Measurements from ENCODE around the gene HEPHL1.

HEPHL1 gene

GRCh38 chr11:94089341-94089740, 68.2 kb downstream of the HEPHL1 start:
- Histone ChIP-seq H3K4me3 (ENCODE audit: low read depth, low read length) (no peak overlapping the region), H3K79me2 (no peaks in the 10 kb centered on the region), H3K36me3 (ENCODE audit: control insufficient read depth, insufficient read depth, low read length) (no peaks in the 10 kb centered on the region), H3K27ac (no peak overlapping the region), H3K9ac (no peak overlapping the region), H2AFZ (no peak overlapping the region), H3K4me2 (ENCODE audit: low read length) (no peak overlapping the region), H3K4me1 (no peaks in the 10 kb centered on the region), H3K9me3 (ENCODE audit: control insufficient read depth, low read length) (no peaks in the 10 kb centered on the region), H3K27me3 (ENCODE audit: control insufficient read depth, insufficient read depth, low read length) (no peaks in the 10 kb centered on the region)
- no peak for TF ChIP-seq CTCF (IDR thresholded peaks at IDR 0.05)

- Histone ChIP-seq H3K9ac (no peak overlapping the region), H3K4me3 (ENCODE audit: low read depth, low read length) (no peak overlapping the region)
- TF ChIP-seq CTCF (IDR thresholded peaks at IDR 0.05) = no peak
These were observed 69.2 kb downstream of the HEPHL1 start for GRCh38 chr11:94090401-94090800.

GRCh38 chr11:94091091-94091490, 69.9 kb downstream of the HEPHL1 start:
- Histone ChIP-seq H3K4me2 (ENCODE audit: low read length) (no peak overlapping the region), H3K27me3 (ENCODE audit: control insufficient read depth, insufficient read depth, low read length) (no peaks in the 10 kb centered on the region), H3K79me2 (no peaks in the 10 kb centered on the region), H3K9ac (no peak overlapping the region), H2AFZ (no peak overlapping the region), H3K4me1 (no peaks in the 10 kb centered on the region), H3K9me3 (ENCODE audit: control insufficient read depth, low read length) (no peaks in the 10 kb centered on the region), H3K4me3 (ENCODE audit: low read depth, low read length) (no peak overlapping the region), H3K36me3 (ENCODE audit: control insufficient read depth, insufficient read depth, low read length) (no peaks in the 10 kb centered on the region), H3K27ac (no peak overlapping the region)
- TF ChIP-seq CTCF (IDR thresholded peaks at IDR 0.05) = no peak

More at GRCh38 chr11:94090401-94090800, 69.2 kb downstream of the HEPHL1 start:
- Histone ChIP-seq H3K79me2 (no peaks in the 10 kb centered on the region), H3K27ac (no peak overlapping the region), H3K36me3 (ENCODE audit: control insufficient read depth, insufficient read depth, low read length) (no peaks in the 10 kb centered on the region), H3K4me1 (no peaks in the 10 kb centered on the region), H2AFZ (no peak overlapping the region), H3K4me2 (ENCODE audit: low read length) (no peak overlapping the region), H3K27me3 (ENCODE audit: control insufficient read depth, insufficient read depth, low read length) (no peaks in the 10 kb centered on the region), H3K9me3 (ENCODE audit: control insufficient read depth, low read length) (no peaks in the 10 kb centered on the region)

- Histone ChIP-seq H3K4me3 (ENCODE audit: low read depth, low read length) (no peak overlapping the region), H3K27ac (no peak overlapping the region), H3K4me2 (ENCODE audit: low read length) (no peak overlapping the region), H3K9me3 (ENCODE audit: control insufficient read depth, low read length) (no peaks in the 10 kb centered on the region), H3K27me3 (ENCODE audit: control insufficient read depth, insufficient read depth, low read length) (no peaks in the 10 kb centered on the region), H3K4me1 (no peaks in the 10 kb centered on the region), H3K36me3 (ENCODE audit: control insufficient read depth, insufficient read depth, low read length) (no peaks in the 10 kb centered on the region), H2AFZ (no peak overlapping the region), H3K9ac (no peak overlapping the region), H3K79me2 (no peaks in the 10 kb centered on the region)
- TF ChIP-seq CTCF (IDR thresholded peaks at IDR 0.05) = no peak
These were observed 79.1 kb downstream of the HEPHL1 start for GRCh38 chr11:94100253-94100652.

GRCh38 chr11:94103471-94103870, 82.3 kb downstream of the HEPHL1 start:
- H2AFZ ChIP-seq = no peak overlapping the region
- H3K4me2 ChIP-seq (ENCODE audit: low read length) = no peak overlapping the region
- H3K9me3 ChIP-seq (ENCODE audit: control insufficient read depth, low read length) = no peaks in the 10 kb centered on the region
- H3K27ac ChIP-seq = no peak overlapping the region
- H3K79me2 ChIP-seq = no peaks in the 10 kb centered on the region
- H3K4me3 ChIP-seq (ENCODE audit: low read depth, low read length) = no peak overlapping the region
- H3K4me1 ChIP-seq = no peaks in the 10 kb centered on the region
- no peaks in the 10 kb centered on the region for H3K27me3 ChIP-seq (ENCODE audit: control insufficient read depth, insufficient read depth, low read length)
- TF ChIP-seq CTCF (IDR thresholded peaks at IDR 0.05) = no peak
- no peak overlapping the region for H3K9ac ChIP-seq
- H3K36me3 ChIP-seq (ENCODE audit: control insufficient read depth, insufficient read depth, low read length) = no peaks in the 10 kb centered on the region
